GM21360 (cell line): ENCODE results near the gene INAFM2.

Source experiments
- ATAC-seq: cut with Tn5 transposase; IDR thresholded peaks from one replicate; pipeline ENCODE4 v1.9.1; 2021; ENCODE audit warnings: mild to moderate bottlenecking, moderate library complexity; ENCODE audit not compliant: unreplicated experiment

INAFM2 gene

DNA sequence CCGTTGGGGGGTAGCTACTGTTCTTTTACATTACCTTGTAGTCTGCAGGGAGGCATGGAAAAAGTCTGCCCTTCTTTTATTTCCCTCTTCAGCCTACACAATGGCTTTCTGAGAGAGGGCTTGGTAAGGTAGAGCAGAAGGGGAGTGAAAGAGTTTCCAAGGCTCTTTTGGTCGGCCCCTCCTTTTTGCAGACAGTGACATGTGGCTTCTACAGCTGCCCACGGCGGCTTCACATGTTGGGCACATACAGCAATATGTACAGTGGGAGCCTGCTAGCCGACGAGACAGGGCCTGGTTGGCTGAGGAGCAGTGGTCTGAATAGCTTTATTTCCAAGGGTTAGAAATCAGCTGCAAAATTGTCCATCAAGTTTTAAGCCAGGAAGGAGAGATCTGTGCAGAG, 4.0 kb downstream of the INAFM2 start:
- no peak for ATAC-seq

DNA sequence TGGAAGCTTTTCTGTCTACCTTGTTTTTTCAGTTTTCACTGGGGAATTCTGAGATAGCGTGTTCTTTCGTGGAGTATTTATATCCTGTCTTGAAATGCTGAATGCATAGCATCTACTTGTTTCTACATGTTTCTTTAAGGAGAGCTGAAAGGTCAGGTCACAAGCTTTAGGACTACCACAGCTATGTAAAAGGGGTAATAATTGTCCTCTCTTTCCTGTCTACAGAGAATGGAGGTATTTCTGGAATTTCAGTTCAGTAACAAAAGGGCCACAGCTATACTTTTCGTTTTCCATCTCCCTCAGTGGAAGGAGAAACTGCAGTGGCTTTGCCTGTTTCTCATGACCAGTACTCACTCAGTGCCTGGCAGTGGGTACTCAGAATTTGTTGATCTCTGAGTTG, 4.7 kb downstream of the INAFM2 start:
- ATAC-seq: no peak

- no peak for ATAC-seq
Observed at GRCh38 chr15:40328751-40329150, 5.3 kb downstream of the INAFM2 start.

GRCh38 chr15:40329804-40330203, 6.3 kb downstream of the INAFM2 start:
- ATAC-seq: no peak

GRCh38 chr15:40330368-40330836, 6.9 kb downstream of the INAFM2 start:
- ATAC-seq: no peak

DNA sequence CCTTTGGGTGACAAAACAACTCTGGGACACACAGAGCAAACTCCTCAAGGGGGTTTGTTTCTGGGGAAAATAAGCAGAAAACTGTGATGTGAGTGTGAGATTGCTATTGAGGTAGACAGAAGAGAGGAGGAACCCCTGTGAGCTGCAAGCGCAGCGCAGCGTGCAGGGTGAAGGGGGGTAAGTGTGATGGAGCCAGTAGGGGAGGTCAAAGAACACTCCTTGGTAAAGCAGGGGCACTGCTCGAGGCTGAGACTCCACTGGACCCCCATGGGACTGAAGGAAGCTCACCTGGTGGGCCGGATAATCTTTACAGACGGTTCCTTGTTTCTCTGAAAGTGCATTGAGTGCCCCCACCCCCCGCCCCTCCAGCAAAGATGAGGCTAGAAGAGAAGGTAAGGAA, 7.5 kb downstream of the INAFM2 start:
- ATAC-seq: no peak

- ATAC-seq: no peak
Observed at GRCh38 chr15:40331637-40332036, 8.1 kb downstream of the INAFM2 start.

- no peak for ATAC-seq
Observed at GRCh38 chr15:40332113-40332781, 8.8 kb downstream of the INAFM2 start.

DNA sequence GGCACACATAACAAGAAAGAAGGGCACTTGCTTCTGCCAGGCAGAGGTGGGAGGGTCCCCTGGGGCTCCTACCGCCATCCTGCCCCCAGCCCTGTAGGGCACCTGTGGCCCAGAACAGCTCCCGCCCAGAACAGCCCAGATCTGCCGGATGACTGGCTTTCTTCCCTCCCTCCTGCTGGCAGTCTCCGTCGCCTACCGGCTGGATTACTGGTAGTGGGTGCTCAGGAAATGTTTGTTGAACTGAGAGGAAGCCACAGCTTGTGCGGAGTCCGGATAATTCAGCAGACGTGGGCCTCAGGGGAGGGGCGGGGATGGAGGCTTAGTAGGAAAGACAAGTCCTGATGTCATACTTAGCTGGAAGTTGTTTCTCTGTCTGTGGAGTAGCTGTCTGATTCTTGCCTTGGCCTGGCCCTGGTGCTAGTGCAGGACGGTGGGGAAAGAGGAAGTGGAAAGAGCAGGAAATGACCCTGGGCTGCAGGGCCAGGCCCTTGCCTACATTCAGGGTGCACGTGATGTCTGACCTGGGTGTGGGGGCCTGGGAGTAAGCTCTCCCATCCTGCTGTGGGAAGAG, 10.5 kb downstream of the INAFM2 start:
- ATAC-seq: no peak

- ATAC-seq: no peak
Observed at GRCh38 chr15:40334541-40334940, 11.0 kb downstream of the INAFM2 start.

- no peak for ATAC-seq
Observed at GRCh38 chr15:40334941-40335795, 11.7 kb downstream of the INAFM2 start.

GRCh38 chr15:40335938-40336743, 12.6 kb downstream of the INAFM2 start:
- ATAC-seq: no peak

GRCh38 chr15:40336744-40337122, 13.2 kb downstream of the INAFM2 start:
- ATAC-seq: no peak

GRCh38 chr15:40337597-40337996, 14.1 kb downstream of the INAFM2 start:
- no peak for ATAC-seq

DNA sequence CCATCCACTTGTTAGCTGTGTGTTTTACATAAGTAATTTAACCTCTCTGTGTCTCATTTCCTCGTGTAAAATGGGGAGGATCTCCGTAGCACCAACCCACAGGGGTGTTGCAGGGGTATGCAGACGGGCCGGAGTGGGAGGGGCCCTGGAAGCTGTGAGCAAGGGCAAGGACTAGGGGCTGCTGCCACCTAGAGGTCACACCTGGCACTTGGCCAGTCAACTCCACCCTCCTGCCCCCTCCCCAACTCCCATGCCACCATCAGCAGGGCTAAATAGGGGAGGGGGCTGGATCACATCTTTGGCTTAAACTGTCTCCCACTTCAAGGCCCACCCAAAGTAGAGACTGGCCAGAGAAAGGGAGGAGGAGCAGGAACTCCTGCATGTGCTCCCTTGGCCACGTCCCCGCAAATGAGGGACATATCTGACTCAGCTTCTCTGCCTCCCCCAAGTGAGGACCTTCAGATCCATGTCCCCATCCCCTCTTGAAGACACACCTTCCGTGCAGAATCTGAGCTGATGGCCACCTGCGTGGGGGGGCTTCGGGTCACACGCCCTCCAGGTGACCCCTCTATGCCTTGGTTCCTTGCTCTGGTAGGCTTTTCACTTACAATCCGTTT, 14.7 kb downstream of the INAFM2 start:
- ATAC-seq: no peak

DNA sequence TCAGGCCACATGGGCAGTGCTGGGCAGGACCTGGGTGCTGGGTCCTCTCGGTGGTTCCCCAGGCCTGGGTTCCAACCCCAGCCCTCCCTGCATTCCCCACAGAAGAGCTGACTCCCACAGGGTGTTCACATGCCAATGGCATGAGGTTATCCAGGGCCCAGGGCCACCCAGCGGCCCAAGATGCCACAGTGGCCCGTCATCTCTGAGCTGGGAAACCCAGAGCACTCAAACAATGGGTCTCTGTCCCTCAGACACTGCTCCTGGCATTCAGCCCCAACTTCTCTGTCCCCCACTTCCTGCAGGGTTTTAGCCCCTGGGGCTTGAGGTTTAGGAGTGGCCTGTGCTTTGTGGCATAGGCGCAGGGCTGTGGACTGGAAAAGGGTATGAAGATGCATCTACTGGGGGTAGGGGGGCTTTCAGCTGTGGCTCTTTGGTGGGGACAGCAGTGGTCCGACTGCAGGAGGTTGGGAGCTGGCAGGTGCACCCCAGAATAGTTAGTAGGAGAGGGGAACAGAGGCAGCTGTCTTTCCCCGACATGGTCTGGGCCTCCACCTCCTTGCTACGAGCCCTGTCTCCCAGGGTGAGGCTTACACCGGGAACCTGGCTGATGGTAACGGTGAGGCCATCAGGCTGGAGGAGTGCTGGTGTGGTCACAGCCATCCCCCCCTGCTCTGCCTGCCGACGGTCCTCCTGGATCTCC, 15.6 kb downstream of the INAFM2 start:
- ATAC-seq: no peak

DNA sequence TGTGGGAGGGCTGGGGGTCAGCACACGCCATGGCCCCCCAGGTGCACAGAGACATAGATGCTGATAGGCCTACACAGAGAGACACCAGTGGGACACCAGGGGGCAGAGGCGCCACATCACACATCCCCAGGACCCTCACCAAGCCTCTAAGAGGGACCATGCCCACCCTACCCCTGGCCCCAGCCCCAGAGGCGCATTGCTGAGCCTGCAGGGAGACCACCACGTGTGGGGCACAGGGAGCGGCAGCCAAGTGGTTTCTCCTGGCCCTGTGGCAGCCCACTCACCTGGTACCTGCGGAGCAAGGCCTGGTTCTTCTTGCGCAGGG, 16.1 kb downstream of the INAFM2 start:
- no peak for ATAC-seq

DNA sequence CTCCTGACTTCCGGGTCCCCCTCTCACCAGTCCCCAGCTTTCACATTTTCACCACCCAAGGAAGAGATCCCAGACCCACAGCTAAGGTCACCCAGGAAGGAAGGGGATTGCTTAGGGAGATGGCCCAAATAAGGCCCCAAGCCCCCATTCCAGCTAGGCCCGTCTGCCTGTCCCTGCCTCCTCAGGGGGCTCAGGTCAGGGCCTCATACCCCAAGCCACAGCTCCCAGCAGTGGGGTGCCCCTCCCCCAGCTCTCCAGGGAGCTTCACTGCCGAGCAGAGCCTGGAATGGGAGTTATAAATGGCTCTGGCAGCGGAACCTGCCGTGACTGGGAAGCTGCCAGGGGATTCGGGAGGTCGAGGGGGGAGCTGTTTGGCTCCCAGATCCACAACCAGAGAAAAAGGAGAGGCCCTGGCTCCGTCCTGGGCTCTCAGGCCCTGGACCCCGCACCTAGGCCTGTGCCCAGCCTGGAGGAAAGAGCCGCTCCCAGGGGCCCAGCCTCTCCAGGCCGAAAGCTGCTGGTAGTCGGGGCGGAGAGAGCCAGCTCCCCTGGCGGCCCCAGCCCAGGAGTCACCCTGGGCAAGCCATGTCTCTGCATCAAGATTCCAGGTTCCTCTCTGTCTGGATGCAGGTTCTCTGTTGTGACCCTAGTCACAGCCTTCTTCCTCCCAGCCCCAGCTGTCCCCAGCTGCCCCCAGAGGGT, 16.7 kb downstream of the INAFM2 start:
- ATAC-seq: no peak

DNA sequence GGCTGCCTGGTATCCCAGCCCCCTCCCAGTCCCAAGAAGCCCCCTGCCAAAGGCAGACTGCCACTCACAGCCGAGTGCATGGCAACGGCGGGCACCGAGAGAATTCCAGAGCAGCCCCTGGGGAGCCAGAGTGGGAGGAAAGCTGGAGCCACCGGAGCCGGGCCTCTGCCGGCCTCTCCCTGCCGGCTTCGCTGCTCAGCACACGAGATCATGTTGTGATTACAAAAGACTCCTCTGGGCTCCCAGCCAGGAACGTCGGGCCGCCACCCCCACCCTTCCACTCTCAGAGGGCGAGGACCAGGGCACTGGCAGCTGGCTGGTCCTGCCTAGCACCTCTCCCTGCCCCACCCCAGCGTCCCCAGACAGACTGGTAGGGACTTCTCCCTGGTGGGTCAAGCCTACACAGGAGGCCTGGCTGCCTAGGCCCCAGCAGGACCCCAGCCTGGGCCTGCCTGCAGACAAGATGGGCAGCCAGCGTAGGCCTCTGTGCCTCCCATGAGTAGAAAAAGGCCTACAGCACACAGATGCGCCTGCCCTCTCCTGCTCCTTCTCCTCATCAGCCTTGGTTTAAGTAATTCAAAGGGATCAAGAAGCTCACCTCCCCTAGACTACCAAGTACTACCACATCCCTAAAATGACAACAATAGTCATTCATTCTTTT, 17.4 kb downstream of the INAFM2 start, which contains the start of gene CCDC9B:
CCDC9B (minus strand) TSS at position 200 of the 661 bp plus-strand sequence; CDS start at position 80, 120 bp downstream.
- no peak for ATAC-seq
